Common myeloid progenitor, CD34-positive (primary cell): ENCODE measurements around the gene MALAT1. TPM values are rescaled to one million over a fixed set of nuclear protein-coding genes. Genes with fewer than 3 reads are reported as not detected.
"Not testable (repeated sequence)": the region's sequence is repeated elsewhere in the genome, so short reads cannot be mapped to it uniquely, and the experiment has no call there.

Experiments
- CTCF ChIA-PET: fragments of 350-600 bp; sonication (Branson Sonifier 250); formaldehyde crosslinking; loops from one replicate; lab custom pipeline; 2021; ENCODE audit warnings: antibody characterized with exemption; lab: Charles Lee
- POLR2A ChIA-PET: fragments of 350-600 bp; sonication (Branson Sonifier 250); formaldehyde crosslinking; loops from one replicate; lab custom pipeline; 2021; ENCODE audit warnings: antibody characterized with exemption; lab: Charles Lee
- DNase-seq, 3 donors: peaks; one replicate each; pipeline versions ENCODE4 v3.0.0 to v3.0.0-alpha.2; 2013
- H3K27ac ChIP-seq, 2 experiments: 1 replicate in 1 of 2; 2 replicates in 1 of 2; pipeline ENCODE4 v1.7.0; 2013; ENCODE audit warnings: inconsistent platforms in 2 of 2, low read length in 2 of 2, mild to moderate bottlenecking in 2 of 2, low read depth in 1 of 2, moderate library complexity in 1 of 2; ENCODE audit not compliant: severe bottlenecking in 2 of 2, insufficient read depth in 1 of 2, poor library complexity in 1 of 2
- H3K27me3 ChIP-seq, 5 experiments: replicated peaks in 2 of 5; 1 replicate in 3 of 5; 2 replicates in 2 of 5; pipeline versions ENCODE4 v1.6.1 to v1.7.0; 2013; ENCODE audit warnings: low read length in 4 of 5, mild to moderate bottlenecking in 2 of 5, moderate library complexity in 2 of 5, inconsistent platforms in 1 of 5; ENCODE audit not compliant: insufficient read depth in 5 of 5, control insufficient read depth in 4 of 5
- H3K36me3 ChIP-seq, 4 experiments: 1 replicate in 2 of 4; 2 replicates in 2 of 4; pipeline versions ENCODE4 v1.6.1 to v1.7.0; 2013; ENCODE audit warnings: low read length in 3 of 4, control low read depth in 1 of 4, mild to moderate bottlenecking in 1 of 4; ENCODE audit not compliant: control insufficient read depth in 4 of 4, insufficient read depth in 4 of 4
- H3K4me1 ChIP-seq, 4 experiments: 1 replicate in 3 of 4; 2 replicates in 1 of 4; pipeline versions ENCODE4 v1.6.1 to v1.7.1; 2013; ENCODE audit warnings: low read length in 3 of 4, mild to moderate bottlenecking in 3 of 4, control low read depth in 1 of 4, inconsistent platforms in 1 of 4, moderate library complexity in 1 of 4; ENCODE audit not compliant: control insufficient read depth in 4 of 4, insufficient read depth in 4 of 4; ENCODE audit errors: control extremely low read depth in 1 of 4
- H3K4me3 ChIP-seq, 7 experiments: 1 replicate in 4 of 7; 2 replicates in 3 of 7; pipeline versions ENCODE4 v1.5.1 to v1.7.0; 2013; ENCODE audit warnings: mild to moderate bottlenecking in 7 of 7, low read length in 6 of 7, moderate library complexity in 6 of 7, inconsistent platforms in 2 of 7, low read depth in 2 of 7, control low read depth in 1 of 7; ENCODE audit not compliant: insufficient read depth in 4 of 7, control insufficient read depth in 1 of 7; ENCODE audit errors: extremely low read depth in 1 of 7
- H3K9me3 ChIP-seq, 5 experiments: 1 replicate in 4 of 5; 2 replicates in 1 of 5; pipeline versions ENCODE4 v1.6.1 to v1.7.1; 2013; ENCODE audit warnings: low read length in 4 of 5, mild to moderate bottlenecking in 2 of 5, inconsistent platforms in 1 of 5, low read depth in 1 of 5, moderate library complexity in 1 of 5; ENCODE audit not compliant: control insufficient read depth in 4 of 5, insufficient read depth in 2 of 5; ENCODE audit errors: control extremely low read depth in 1 of 5
- WGBS: methylation state at CpG from one replicate; pipeline ENCODE4 v1.1.5; 2013; ENCODE audit not compliant: insufficient coverage; 5-methylcytosine and 5-hydroxymethylcytosine counted together
- polyA plus RNA-seq: library from polyadenylated mRNA; unstranded; fragments of 120-200 nt; gene quantifications from one replicate; pipeline ENCODE4 v1.2.1, GENCODE V29; 2013

MALAT1 gene
- polyA plus RNA-seq: 1,185 TPM

GRCh38 chr11:65498977-65499712, at the start of gene MALAT1:
Gene MALAT1, plus strand, starts transcription at chr11:65499045.
- Histone ChIP-seq H3K36me3 (peaks cover 19 to 43% (median 32%) of the 10 kb centered on the region in 4 experiments), H3K4me1 (peaks cover 17 to 53% (median 43%) of the 10 kb centered on the region in 4 experiments), H3K27ac (peak within 1 kb of the TSS; percentile 100), H3K9me3 (no peaks in the 10 kb centered on the region), H3K4me3 (peak within 1 kb of the TSS; percentile 72 to 100 (median 99)), H3K27me3 (no peaks in the 10 kb centered on the region)
- peak; percentile 95 to 98 (median 97) for DNase-seq
- WGBS: 0% methylated on average over 12 of the region's 24 CpGs
- CTCF ChIA-PET: interaction anchor here (1.0 to 26.9 kb wide), 11 partner anchors 11 to 143 kb away, joined by 3 to 653 read pairs (median 7); partner anchors contain the start of gene NEAT1
- POLR2A ChIA-PET: interaction anchor here (0.5 to 26.7 kb wide), 23 partner anchors 7 to 736 kb away, joined by 3 to 1072 read pairs (median 5); partner anchors contain the start of genes NEAT1 and SLC25A45

GRCh38 chr11:65451301-65451700, 47.5 kb upstream of the MALAT1 start:
- POLR2A ChIA-PET, H3K27me3 ChIP-seq, H3K27ac ChIP-seq, H3K36me3 ChIP-seq, CTCF ChIA-PET, DNase-seq, H3K4me3 ChIP-seq, H3K9me3 ChIP-seq: not testable (repeated sequence)
- WGBS: no CpG with 5 or more reads among the region's 30 CpGs
- H3K4me1 ChIP-seq: peaks cover 0 to 21% (median 16%) of the 10 kb centered on the region in 4 experiments

- peaks cover 0 to 21% (median 16%) of the 10 kb centered on the region in 4 experiments for H3K4me1 ChIP-seq
- 100% methylated on average over 1 of the region's 3 CpGs for WGBS
- H3K27ac ChIP-seq, POLR2A ChIA-PET, H3K27me3 ChIP-seq, DNase-seq, H3K36me3 ChIP-seq, H3K9me3 ChIP-seq, H3K4me3 ChIP-seq: not testable (repeated sequence)
- CTCF ChIA-PET: interaction anchor here (1.0 kb wide), 1 partner anchor 12 kb away, joined by 3 read pairs; no protein-coding TSS in a partner anchor
Observed at GRCh38 chr11:65452259-65452658, 46.6 kb upstream of the MALAT1 start.

- CTCF ChIA-PET: interaction anchor here (0.7 to 1.0 kb wide), 2 partner anchors 11 to 16 kb away, joined by 3 read pairs; no protein-coding TSS in a partner anchor
- DNase-seq: no peak
- POLR2A ChIA-PET: interaction anchor here (0.7 kb wide), 1 partner anchor 67 kb away, joined by 3 read pairs; the partner anchor contains the start of gene FRMD8
- Histone ChIP-seq H3K4me1 (peaks cover 0 to 21% (median 16%) of the 10 kb centered on the region in 4 experiments), H3K27me3 (no peaks in the 10 kb centered on the region), H3K36me3 (no peaks in the 10 kb centered on the region), H3K9me3 (no peaks in the 10 kb centered on the region), H3K4me3 (no peak overlapping the region), H3K27ac (no peak overlapping the region)
- 100% methylated on average over 6 of the region's 8 CpGs for WGBS
Observed at GRCh38 chr11:65452806-65453490, 45.9 kb upstream of the MALAT1 start.

- DNase-seq: no peak
- POLR2A ChIA-PET: interaction anchor here (0.5 to 1.6 kb wide), 3 partner anchors 17 to 46 kb away, joined by 3 to 6 read pairs (median 5); no protein-coding TSS in a partner anchor
- Histone ChIP-seq H3K9me3 (no peaks in the 10 kb centered on the region), H3K36me3 (no peaks in the 10 kb centered on the region), H3K27ac (peak overlapping the region in 1 of 2 experiments; percentile 70), H3K27me3 (no peaks in the 10 kb centered on the region), H3K4me3 (peak overlapping the region; percentile 64 to 85 (median 74)), H3K4me1 (peaks cover 0 to 13% (median 12%) of the 10 kb centered on the region in 4 experiments)
- CTCF ChIA-PET: interaction anchor here (0.8 kb wide), 1 partner anchor 10 kb away, joined by 3 read pairs; no protein-coding TSS in a partner anchor
- WGBS: 86% methylated on average over 7 of the region's 10 CpGs
Observed at GRCh38 chr11:65454311-65454695, 44.5 kb upstream of the MALAT1 start.

GRCh38 chr11:65454696-65455456, 44.0 kb upstream of the MALAT1 start:
- peak overlapping the region; percentile 64 to 85 (median 74) for H3K4me3 ChIP-seq
- peak; percentile 66 to 79 (median 74) for DNase-seq
- WGBS: 1% methylated on average over 40 of the region's 47 CpGs

More at GRCh38 chr11:65454696-65455456, 44.0 kb upstream of the MALAT1 start:
- H3K36me3 ChIP-seq: no peaks in the 10 kb centered on the region
- peak overlapping the region; percentile 40 to 70 for H3K27ac ChIP-seq
- no peaks in the 10 kb centered on the region for H3K27me3 ChIP-seq
- ChIA-PET POLR2A (interaction anchor here (0.5 to 1.6 kb wide), 6 partner anchors 8 to 51 kb away, joined by 3 to 6 read pairs (median 4); no protein-coding TSS in a partner anchor), CTCF (interaction anchor here (0.8 to 1.4 kb wide), 3 partner anchors 9 to 39 kb away, joined by 3 to 8 read pairs (median 5); no protein-coding TSS in a partner anchor)
- H3K4me1 ChIP-seq: peaks cover 0 to 17% (median 12%) of the 10 kb centered on the region in 4 experiments
- H3K9me3 ChIP-seq: no peaks in the 10 kb centered on the region
